ENCODE results near the gene AKAP9.

DNA sequence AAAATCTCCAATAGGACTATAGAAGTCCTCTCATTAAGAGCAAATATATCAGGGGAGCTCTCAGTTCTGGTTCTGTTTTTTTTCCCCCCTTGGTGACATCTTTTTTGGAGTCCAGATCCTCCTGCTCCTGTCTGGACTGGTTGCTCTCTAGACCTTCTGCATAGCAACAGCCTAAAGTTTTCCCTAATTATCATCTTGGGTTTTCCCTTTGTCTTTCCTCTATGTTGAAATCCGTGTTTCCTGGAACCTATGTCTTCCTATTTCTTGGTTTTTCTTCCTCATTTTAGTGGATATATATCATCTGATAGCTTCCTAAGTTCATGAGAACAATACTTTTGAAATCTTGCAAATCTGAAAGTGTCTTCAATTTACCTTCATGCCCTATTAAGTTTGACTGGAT is 30.5 kb upstream of the AKAP9 start:
- TF ChIP-seq MYC (IDR thresholded peaks at IDR 0.05; ENCODE audit: low read depth, low read length) (no peak), EZH2 (IDR thresholded peaks at IDR 0.05; ENCODE audit: borderline replicate concordance, low read depth, low read length, severe bottlenecking) (no peak), POLR2A (IDR thresholded peaks at IDR 0.05; ENCODE audit: low read depth, low read length) (no peak), POLR2AphosphoS5 (IDR thresholded peaks at IDR 0.05; ENCODE audit: insufficient read depth, low read depth, low read length) (no peak), JUN (IDR thresholded peaks at IDR 0.05; ENCODE audit: borderline replicate concordance, insufficient read depth, insufficient read length, low read depth) (no peak), FOS (IDR thresholded peaks at IDR 0.05; ENCODE audit: borderline replicate concordance, insufficient read depth, low read length) (no peak), GATA2 (IDR thresholded peaks at IDR 0.05; ENCODE audit: insufficient read depth, insufficient read length, low read depth, low read length) (no peak)
- TF ChIP-seq, protein P1, sequence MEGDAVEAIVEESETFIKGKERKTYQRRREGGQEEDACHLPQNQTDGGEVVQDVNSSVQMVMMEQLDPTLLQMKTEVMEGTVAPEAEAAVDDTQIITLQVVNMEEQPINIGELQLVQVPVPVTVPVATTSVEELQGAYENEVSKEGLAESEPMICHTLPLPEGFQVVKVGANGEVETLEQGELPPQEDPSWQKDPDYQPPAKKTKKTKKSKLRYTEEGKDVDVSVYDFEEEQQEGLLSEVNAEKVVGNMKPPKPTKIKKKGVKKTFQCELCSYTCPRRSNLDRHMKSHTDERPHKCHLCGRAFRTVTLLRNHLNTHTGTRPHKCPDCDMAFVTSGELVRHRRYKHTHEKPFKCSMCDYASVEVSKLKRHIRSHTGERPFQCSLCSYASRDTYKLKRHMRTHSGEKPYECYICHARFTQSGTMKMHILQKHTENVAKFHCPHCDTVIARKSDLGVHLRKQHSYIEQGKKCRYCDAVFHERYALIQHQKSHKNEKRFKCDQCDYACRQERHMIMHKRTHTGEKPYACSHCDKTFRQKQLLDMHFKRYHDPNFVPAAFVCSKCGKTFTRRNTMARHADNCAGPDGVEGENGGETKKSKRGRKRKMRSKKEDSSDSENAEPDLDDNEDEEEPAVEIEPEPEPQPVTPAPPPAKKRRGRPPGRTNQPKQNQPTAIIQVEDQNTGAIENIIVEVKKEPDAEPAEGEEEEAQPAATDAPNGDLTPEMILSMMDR (IDR thresholded peaks at IDR 0.05; ENCODE audit: extremely low read depth in 1 of 2, insufficient read depth in 1 of 2, low read depth in 1 of 2, low read length in 2 of 2): no peak
- TF ChIP-seq, protein P2, sequence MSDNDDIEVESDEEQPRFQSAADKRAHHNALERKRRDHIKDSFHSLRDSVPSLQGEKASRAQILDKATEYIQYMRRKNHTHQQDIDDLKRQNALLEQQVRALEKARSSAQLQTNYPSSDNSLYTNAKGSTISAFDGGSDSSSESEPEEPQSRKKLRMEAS (IDR thresholded peaks at IDR 0.05; ENCODE audit: insufficient read depth, insufficient read length): no peak

Data from endothelial cell of umbilical vein (primary cell).